ENCODE results near the gene MCM5.

MCM5 gene

DNA sequence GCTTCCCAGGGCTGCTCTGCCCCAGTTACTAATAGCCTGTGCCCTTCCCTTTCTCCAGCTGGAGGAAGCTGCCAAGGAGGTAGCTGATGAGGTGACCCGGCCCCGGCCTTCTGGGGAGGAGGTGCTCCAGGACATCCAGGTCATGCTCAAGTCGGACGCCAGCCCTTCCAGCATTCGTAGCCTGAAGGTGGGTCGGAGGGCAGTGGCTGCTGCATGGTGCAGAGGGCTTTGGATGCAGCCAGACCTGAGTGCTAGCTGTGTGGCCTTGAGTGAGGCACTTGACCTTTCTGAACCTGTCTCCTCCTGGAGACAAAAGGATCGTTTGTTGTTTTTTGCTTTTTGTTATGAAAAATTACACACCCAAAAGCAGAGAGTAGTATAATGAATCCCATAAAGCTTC, 3.4 kb downstream of the MCM5 start:
- WGBS (ENCODE audit: insufficient coverage, insufficient read length): no CpG with 5 or more reads among the region's 7 CpGs
- no peak for DNase-seq (ENCODE audit: low read depth, low spot score)
- H3K4me3 ChIP-seq (ENCODE audit: low read length): no peak overlapping the region
- H3K9me3 ChIP-seq (ENCODE audit: control insufficient read depth, insufficient read depth, low read length): no peaks in the 10 kb centered on the region
- H3K36me3 ChIP-seq (ENCODE audit: control insufficient read depth, insufficient read depth, low read length): peaks cover 40% of the 10 kb centered on the region
- H3K27ac ChIP-seq (ENCODE audit: low read length): no peak overlapping the region
- H3K27me3 ChIP-seq (ENCODE audit: control insufficient read depth, insufficient read depth, low read length): no peaks in the 10 kb centered on the region
- 0 out of 2 replicates have a peak, but pooled peaks cover 1% of the 10 kb centered on the region for H3K4me1 ChIP-seq (ENCODE audit: control insufficient read depth, insufficient read depth, low read length)

DNA sequence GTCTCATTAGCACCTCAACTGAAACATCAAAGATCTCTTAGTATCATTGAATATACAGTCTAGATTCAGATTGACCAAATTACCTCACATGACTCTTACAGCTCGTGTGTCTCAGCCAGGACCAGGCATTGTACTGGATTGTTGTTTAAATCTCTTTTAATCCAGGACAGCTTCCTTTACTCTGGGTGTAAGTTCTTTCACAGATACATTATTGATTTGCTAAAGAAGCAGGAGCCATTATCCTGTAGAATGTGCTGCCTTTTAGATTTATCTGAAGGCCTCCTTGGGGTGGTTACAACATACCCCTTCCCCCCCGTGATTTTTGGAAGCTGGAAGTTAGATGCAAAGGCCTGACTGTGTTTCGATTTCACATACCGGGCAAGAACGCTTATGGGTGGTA, 4.2 kb downstream of the MCM5 start:
- Histone ChIP-seq H3K4me1 (ENCODE audit: control insufficient read depth, insufficient read depth, low read length) (0 out of 2 replicates have a peak, but pooled peaks cover 1% of the 10 kb centered on the region), H3K9me3 (ENCODE audit: control insufficient read depth, insufficient read depth, low read length) (no peaks in the 10 kb centered on the region), H3K27ac (ENCODE audit: low read length) (no peak overlapping the region), H3K4me3 (ENCODE audit: low read length) (no peak overlapping the region), H3K27me3 (ENCODE audit: control insufficient read depth, insufficient read depth, low read length) (no peaks in the 10 kb centered on the region), H3K36me3 (ENCODE audit: control insufficient read depth, insufficient read depth, low read length) (peaks cover 44% of the 10 kb centered on the region)
- DNase-seq (ENCODE audit: low read depth, low spot score): no peak
- WGBS (ENCODE audit: insufficient coverage, insufficient read length): no CpG with 5 or more reads among the region's 5 CpGs

DNA sequence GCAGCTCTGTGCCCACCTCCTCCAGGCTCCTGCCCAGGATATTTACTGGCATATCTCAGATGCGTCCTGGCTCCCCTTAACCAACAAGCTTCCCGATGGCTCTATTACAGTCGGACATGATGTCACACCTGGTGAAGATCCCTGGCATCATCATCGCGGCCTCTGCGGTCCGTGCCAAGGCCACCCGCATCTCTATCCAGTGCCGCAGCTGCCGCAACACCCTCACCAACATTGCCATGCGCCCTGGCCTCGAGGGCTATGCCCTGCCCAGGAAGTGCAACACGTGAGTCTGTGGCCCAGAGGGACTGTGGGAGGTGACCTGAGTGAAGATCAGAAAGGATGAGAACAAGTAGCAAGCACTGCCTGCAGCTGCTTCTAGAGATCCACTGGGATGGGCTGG, 6.5 kb downstream of the MCM5 start:
- no peaks in the 10 kb centered on the region for H3K27me3 ChIP-seq (ENCODE audit: control insufficient read depth, insufficient read depth, low read length)
- H3K4me1 ChIP-seq (ENCODE audit: control insufficient read depth, insufficient read depth, low read length): 0 out of 2 replicates have a peak, but pooled peaks cover 1% of the 10 kb centered on the region
- no peak overlapping the region for H3K27ac ChIP-seq (ENCODE audit: low read length)
- peaks cover 67% of the 10 kb centered on the region for H3K36me3 ChIP-seq (ENCODE audit: control insufficient read depth, insufficient read depth, low read length)
- no peak overlapping the region for H3K4me3 ChIP-seq (ENCODE audit: low read length)
- no peak for DNase-seq (ENCODE audit: low read depth, low spot score)
- no peaks in the 10 kb centered on the region for H3K9me3 ChIP-seq (ENCODE audit: control insufficient read depth, insufficient read depth, low read length)
- no CpG with 5 or more reads among the region's 13 CpGs for WGBS (ENCODE audit: insufficient coverage, insufficient read length)

DNA sequence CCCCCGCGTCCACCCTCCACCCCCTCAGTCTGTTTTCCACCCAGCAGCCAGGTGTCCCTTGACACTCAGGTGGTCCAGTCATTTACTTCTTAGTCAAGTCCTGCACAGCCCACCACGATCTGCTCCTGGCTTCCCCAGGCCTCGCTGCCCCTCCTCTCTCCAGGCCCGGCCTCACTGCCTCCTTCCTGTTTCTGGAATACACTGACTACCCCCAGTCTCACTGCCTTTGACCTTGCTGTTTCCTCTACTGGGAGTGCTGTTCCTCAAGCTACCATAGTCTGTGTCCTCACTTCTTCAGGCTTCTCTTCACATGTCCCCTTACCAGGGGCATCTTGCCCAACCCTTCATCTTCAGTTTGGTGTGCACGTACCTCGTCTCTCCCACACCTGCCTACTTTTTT, 7.4 kb downstream of the MCM5 start:
- peaks cover 73% of the 10 kb centered on the region for H3K36me3 ChIP-seq (ENCODE audit: control insufficient read depth, insufficient read depth, low read length)

DNA sequence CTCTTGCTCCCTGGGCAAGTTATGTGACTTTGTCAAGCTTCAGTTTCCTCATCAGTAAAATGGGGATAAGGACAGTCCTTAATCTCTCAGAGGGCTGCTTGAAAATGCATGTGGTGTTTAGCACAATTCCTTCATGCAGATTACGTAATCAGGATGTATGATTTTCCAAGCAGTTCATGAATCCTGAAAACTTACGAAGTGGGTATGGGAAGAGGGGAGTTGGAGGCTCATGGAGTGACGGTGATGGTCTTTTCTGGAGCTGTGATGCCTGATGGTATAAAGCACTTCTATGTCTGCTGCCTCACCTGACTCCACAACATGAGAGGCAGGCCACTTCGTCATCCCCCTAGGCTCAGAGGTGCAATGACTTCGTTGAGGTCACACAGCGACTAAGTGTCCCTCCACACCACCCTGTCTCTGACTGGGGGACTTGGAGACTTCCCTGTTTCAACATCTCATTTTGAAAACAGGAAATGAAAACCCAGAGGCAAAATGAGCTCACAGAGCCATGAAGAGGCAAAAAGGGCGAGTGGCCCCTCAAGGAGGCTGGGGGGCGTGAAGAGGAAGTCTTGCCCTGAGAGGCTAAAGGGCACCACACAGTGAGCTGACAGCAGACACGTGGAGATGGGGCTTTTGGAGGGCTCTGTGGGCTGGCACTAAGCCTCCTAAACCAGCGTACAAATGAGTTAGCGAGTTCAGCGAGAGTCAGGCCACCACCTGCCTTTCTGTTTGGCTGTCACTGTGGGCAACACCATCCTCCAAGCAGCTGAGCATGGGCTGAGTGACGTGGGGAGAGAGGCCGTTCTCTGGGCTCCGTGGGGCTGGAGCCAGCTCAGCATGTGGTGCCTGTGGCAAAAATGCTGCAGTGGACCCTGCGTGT, 10.1 kb downstream of the MCM5 start:
- Histone ChIP-seq H3K4me3 (ENCODE audit: low read length) (no peak overlapping the region), H3K27me3 (ENCODE audit: control insufficient read depth, insufficient read depth, low read length) (no peaks in the 10 kb centered on the region), H3K4me1 (ENCODE audit: control insufficient read depth, insufficient read depth, low read length) (no peaks in the 10 kb centered on the region), H3K27ac (ENCODE audit: low read length) (no peak overlapping the region), H3K36me3 (ENCODE audit: control insufficient read depth, insufficient read depth, low read length) (peaks cover 75% of the 10 kb centered on the region), H3K9me3 (ENCODE audit: control insufficient read depth, insufficient read depth, low read length) (no peaks in the 10 kb centered on the region)
- no CpG with 5 or more reads among the region's 16 CpGs for WGBS (ENCODE audit: insufficient coverage, insufficient read length)
- no peak for DNase-seq (ENCODE audit: low read depth, low spot score)

More for the DNA sequence above, 7.4 kb downstream of the MCM5 start:
- H3K4me3 ChIP-seq (ENCODE audit: low read length): no peak overlapping the region
- H3K9me3 ChIP-seq (ENCODE audit: control insufficient read depth, insufficient read depth, low read length): no peaks in the 10 kb centered on the region
- H3K27me3 ChIP-seq (ENCODE audit: control insufficient read depth, insufficient read depth, low read length): no peaks in the 10 kb centered on the region
- no peak overlapping the region for H3K27ac ChIP-seq (ENCODE audit: low read length)
- DNase-seq (ENCODE audit: low read depth, low spot score): no peak
- no CpG with 5 or more reads among the region's 7 CpGs for WGBS (ENCODE audit: insufficient coverage, insufficient read length)
- H3K4me1 ChIP-seq (ENCODE audit: control insufficient read depth, insufficient read depth, low read length): 0 out of 2 replicates have a peak, but pooled peaks cover 1% of the 10 kb centered on the region

DNA sequence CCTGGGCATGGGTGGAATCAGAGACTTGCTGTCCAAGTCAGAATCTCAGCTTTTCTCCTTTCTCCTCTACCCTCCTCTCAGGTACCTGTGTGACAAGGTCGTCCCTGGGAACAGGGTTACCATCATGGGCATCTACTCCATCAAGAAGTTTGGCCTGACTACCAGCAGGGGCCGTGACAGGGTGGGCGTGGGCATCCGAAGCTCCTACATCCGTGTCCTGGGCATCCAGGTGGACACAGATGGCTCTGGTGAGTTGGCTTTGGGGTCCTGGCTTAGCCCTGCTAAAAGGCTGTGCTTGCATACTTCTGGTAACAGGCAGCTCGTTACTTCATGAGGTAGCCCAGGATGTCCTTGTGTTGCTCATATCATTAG, 10.7 kb downstream of the MCM5 start:
- Histone ChIP-seq H3K36me3 (ENCODE audit: control insufficient read depth, insufficient read depth, low read length) (peaks cover 80% of the 10 kb centered on the region), H3K9me3 (ENCODE audit: control insufficient read depth, insufficient read depth, low read length) (no peaks in the 10 kb centered on the region), H3K4me3 (ENCODE audit: low read length) (no peak overlapping the region), H3K27me3 (ENCODE audit: control insufficient read depth, insufficient read depth, low read length) (no peaks in the 10 kb centered on the region), H3K4me1 (ENCODE audit: control insufficient read depth, insufficient read depth, low read length) (no peaks in the 10 kb centered on the region), H3K27ac (ENCODE audit: low read length) (no peak overlapping the region)
- WGBS (ENCODE audit: insufficient coverage, insufficient read length): no CpG with 5 or more reads among the region's 6 CpGs
- DNase-seq (ENCODE audit: low read depth, low spot score): no peak

DNA sequence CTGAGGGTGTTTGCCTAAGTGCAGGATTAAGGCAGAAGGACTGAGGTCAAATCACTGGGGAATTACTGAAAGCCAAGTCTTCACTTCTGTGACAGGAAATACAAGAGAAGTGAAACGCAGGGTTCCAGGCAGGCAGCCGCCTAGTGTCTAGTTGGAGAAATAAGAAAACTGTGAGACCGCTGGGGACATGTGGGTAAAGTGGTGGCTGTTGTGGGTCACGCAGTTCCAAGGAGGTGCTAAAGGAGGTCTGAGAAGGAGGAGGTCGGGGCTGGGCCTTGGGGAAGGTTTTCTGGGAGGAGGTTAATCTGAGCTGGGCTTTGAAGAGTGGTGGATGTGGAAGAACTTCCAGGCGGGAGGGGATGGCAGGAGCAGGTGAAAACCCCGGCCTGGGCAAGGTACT, 11.2 kb downstream of the MCM5 start:
- peaks cover 83% of the 10 kb centered on the region for H3K36me3 ChIP-seq (ENCODE audit: control insufficient read depth, insufficient read depth, low read length)
- H3K9me3 ChIP-seq (ENCODE audit: control insufficient read depth, insufficient read depth, low read length): no peaks in the 10 kb centered on the region
- H3K4me3 ChIP-seq (ENCODE audit: low read length): no peak overlapping the region
- no CpG with 5 or more reads among the region's 7 CpGs for WGBS (ENCODE audit: insufficient coverage, insufficient read length)
- H3K4me1 ChIP-seq (ENCODE audit: control insufficient read depth, insufficient read depth, low read length): no peaks in the 10 kb centered on the region
- no peak overlapping the region for H3K27ac ChIP-seq (ENCODE audit: low read length)
- no peak for DNase-seq (ENCODE audit: low read depth, low spot score)
- H3K27me3 ChIP-seq (ENCODE audit: control insufficient read depth, insufficient read depth, low read length): no peaks in the 10 kb centered on the region

DNA sequence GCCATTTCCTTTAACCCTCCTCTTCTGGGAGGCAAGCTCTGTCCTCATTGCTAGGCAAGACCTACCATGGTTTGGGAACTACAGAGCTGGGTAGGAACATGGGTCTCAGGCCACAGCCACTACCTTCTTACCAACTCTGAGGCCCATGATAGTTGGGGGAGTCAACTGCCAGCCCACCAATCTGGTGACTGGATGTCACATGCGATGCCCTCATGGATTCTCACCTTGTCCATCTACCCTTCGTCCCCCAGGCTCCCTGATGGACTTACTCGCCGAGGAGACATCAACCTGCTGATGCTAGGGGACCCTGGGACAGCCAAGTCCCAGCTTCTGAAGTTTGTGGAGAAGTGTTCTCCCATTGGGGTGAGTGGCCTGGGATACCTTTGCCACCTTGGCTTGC, 13.7 kb downstream of the MCM5 start:
- H3K9me3 ChIP-seq (ENCODE audit: control insufficient read depth, insufficient read depth, low read length): no peaks in the 10 kb centered on the region
- H3K4me1 ChIP-seq (ENCODE audit: control insufficient read depth, insufficient read depth, low read length): no peaks in the 10 kb centered on the region
- no peak overlapping the region for H3K4me3 ChIP-seq (ENCODE audit: low read length)
- no peak overlapping the region for H3K27ac ChIP-seq (ENCODE audit: low read length)
- H3K36me3 ChIP-seq (ENCODE audit: control insufficient read depth, insufficient read depth, low read length): peaks cover 79% of the 10 kb centered on the region
- WGBS (ENCODE audit: insufficient coverage, insufficient read length): no CpG with 5 or more reads among the region's 4 CpGs
- DNase-seq (ENCODE audit: low read depth, low spot score): no peak
- no peaks in the 10 kb centered on the region for H3K27me3 ChIP-seq (ENCODE audit: control insufficient read depth, insufficient read depth, low read length)

DNA sequence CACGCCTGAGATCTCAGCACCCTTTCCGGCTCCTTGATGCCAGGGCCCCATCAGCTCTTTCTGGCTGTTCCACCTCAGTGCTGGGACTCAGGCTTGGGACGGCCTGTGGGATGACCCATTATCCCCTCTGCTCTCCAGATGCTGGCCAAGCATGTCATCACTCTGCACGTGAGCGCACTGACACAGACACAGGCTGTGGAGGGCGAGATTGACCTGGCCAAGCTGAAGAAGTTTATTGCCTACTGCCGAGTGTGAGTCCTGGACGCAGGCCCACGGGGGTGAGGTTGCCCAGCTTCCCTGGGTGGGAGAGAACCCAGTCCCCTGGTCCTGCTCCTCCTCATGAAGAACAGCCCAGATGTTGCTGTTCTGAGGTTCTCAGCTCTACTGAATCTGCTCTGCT, 17.7 kb downstream of the MCM5 start:
- no CpG with 5 or more reads among the region's 9 CpGs for WGBS (ENCODE audit: insufficient coverage, insufficient read length)
- H3K4me1 ChIP-seq (ENCODE audit: control insufficient read depth, insufficient read depth, low read length): no peaks in the 10 kb centered on the region
- H3K27me3 ChIP-seq (ENCODE audit: control insufficient read depth, insufficient read depth, low read length): no peaks in the 10 kb centered on the region
- H3K27ac ChIP-seq (ENCODE audit: low read length): no peak overlapping the region
- DNase-seq (ENCODE audit: low read depth, low spot score): no peak
- peaks cover 73% of the 10 kb centered on the region for H3K36me3 ChIP-seq (ENCODE audit: control insufficient read depth, insufficient read depth, low read length)
- no peak overlapping the region for H3K4me3 ChIP-seq (ENCODE audit: low read length)
- H3K9me3 ChIP-seq (ENCODE audit: control insufficient read depth, insufficient read depth, low read length): no peaks in the 10 kb centered on the region

DNA sequence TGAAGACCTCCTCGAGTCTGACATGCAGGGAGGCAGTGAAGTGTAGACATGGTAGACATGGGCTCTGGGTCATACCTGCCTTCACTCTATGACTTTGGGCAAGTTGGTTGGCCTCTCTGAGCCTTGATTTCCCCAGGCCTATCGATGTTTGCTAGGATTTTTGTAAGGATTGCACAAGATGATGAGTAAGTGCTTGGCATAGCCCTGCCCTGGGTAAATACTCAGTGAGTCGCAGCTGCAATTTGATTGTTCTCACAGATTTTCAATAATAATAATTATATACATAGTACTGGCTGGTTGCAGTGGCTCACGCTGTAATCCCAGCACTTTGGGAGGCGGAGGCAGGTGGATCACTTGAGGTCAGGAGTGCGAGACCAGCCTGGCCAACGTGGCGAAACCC, 18.1 kb downstream of the MCM5 start:
- WGBS (ENCODE audit: insufficient coverage, insufficient read length): no CpG with 5 or more reads among the region's 8 CpGs
- H3K27me3 ChIP-seq (ENCODE audit: control insufficient read depth, insufficient read depth, low read length): no peaks in the 10 kb centered on the region
- no peak overlapping the region for H3K4me3 ChIP-seq (ENCODE audit: low read length)
- DNase-seq (ENCODE audit: low read depth, low spot score): no peak
- no peak overlapping the region for H3K27ac ChIP-seq (ENCODE audit: low read length)
- peaks cover 76% of the 10 kb centered on the region for H3K36me3 ChIP-seq (ENCODE audit: control insufficient read depth, insufficient read depth, low read length)
- H3K4me1 ChIP-seq (ENCODE audit: control insufficient read depth, insufficient read depth, low read length): no peaks in the 10 kb centered on the region
- H3K9me3 ChIP-seq (ENCODE audit: control insufficient read depth, insufficient read depth, low read length): no peaks in the 10 kb centered on the region

DNA sequence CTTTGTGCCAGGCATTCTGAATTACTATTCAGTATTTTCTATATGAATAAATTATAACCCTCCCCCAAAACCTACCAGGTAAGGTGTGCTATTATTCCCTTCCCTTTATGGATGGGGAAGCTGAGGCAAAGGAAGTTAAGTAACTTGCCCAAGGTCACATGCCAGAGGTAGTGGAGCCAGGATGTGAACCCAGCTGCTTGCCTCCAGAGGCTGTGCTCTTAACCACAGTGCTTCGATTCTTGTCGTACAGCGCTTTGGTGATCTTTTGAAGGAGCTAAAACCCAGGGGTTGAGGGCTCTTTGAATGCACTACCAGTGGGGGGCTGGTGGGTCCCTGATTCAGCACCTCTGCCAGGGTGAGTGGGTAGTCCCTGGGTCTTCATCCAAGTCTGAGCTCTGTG, 18.8 kb downstream of the MCM5 start:
- Histone ChIP-seq H3K4me3 (ENCODE audit: low read length) (no peak overlapping the region), H3K27ac (ENCODE audit: low read length) (no peak overlapping the region), H3K36me3 (ENCODE audit: control insufficient read depth, insufficient read depth, low read length) (peaks cover 75% of the 10 kb centered on the region), H3K9me3 (ENCODE audit: control insufficient read depth, insufficient read depth, low read length) (no peaks in the 10 kb centered on the region), H3K27me3 (ENCODE audit: control insufficient read depth, insufficient read depth, low read length) (no peaks in the 10 kb centered on the region), H3K4me1 (ENCODE audit: control insufficient read depth, insufficient read depth, low read length) (no peaks in the 10 kb centered on the region)
- WGBS (ENCODE audit: insufficient coverage, insufficient read length): no CpG with 5 or more reads among the region's 3 CpGs
- DNase-seq (ENCODE audit: low read depth, low spot score): no peak

Measured in iPS DF 6.9 (cell line).